CD14-positive monocyte (primary cell): ENCODE data around the gene PKD1. TPM values are rescaled to one million over a fixed set of nuclear protein-coding genes. Genes with fewer than 3 reads are reported as not detected.
"Not testable (repeated sequence)": the region's sequence is repeated elsewhere in the genome, so short reads cannot be mapped to it uniquely, and the experiment has no call there.

Experiments
- DNase-seq, 3 donors: peaks; one replicate each; pipeline ENCODE4 v3.0.0-alpha.2; 2011 to 2022
- H2AFZ ChIP-seq: 2 replicates; pipeline ENCODE4 v1.6.0; 2012; ENCODE audit warnings: mild to moderate bottlenecking, low read depth, low read length, inconsistent platforms; ENCODE audit not compliant: insufficient read depth, poor library complexity, severe bottlenecking
- H3K27ac ChIP-seq, 2 donors: 1 replicate in 1 of 2; 2 replicates in 1 of 2; pipeline ENCODE4 v1.5.1; 2012 to 2013; ENCODE audit warnings: low read length in 2 of 2, control low read depth in 1 of 2, inconsistent platforms in 1 of 2, low read depth in 1 of 2, mild to moderate bottlenecking in 1 of 2
- H3K27me3 ChIP-seq, 2 donors: one replicate each; pipeline versions ENCODE4 v1.6.0 to v1.6.1; 2011 to 2013; ENCODE audit warnings: low read length in 2 of 2; ENCODE audit not compliant: control insufficient read depth in 2 of 2, insufficient read depth in 2 of 2
- H3K36me3 ChIP-seq, 2 donors: replicated peaks in 1 of 2; 1 replicate in 1 of 2; 2 replicates in 1 of 2; pipeline versions ENCODE4 v1.5.1 to v1.6.1; 2012 to 2013; ENCODE audit warnings: low read length in 2 of 2, control low read depth in 1 of 2, inconsistent platforms in 1 of 2, mild to moderate bottlenecking in 1 of 2; ENCODE audit not compliant: insufficient read depth in 2 of 2, control insufficient read depth in 1 of 2
- H3K4me1 ChIP-seq, 2 donors: 1 replicate in 1 of 2; 2 replicates in 1 of 2; pipeline versions ENCODE4 v1.5.1 to v1.6.1; 2012 to 2013; ENCODE audit warnings: low read length in 2 of 2, control low read depth in 1 of 2, inconsistent platforms in 1 of 2, mild to moderate bottlenecking in 1 of 2, moderate library complexity in 1 of 2; ENCODE audit not compliant: insufficient read depth in 2 of 2, control insufficient read depth in 1 of 2
- H3K4me2 ChIP-seq: replicated peaks from 2 replicates; pipeline ENCODE3; 2012; ENCODE audit warnings: low read length, moderate library complexity, mild to moderate bottlenecking; ENCODE audit not compliant: poor library complexity, severe bottlenecking; ENCODE audit errors: extremely low read depth
- H3K4me3 ChIP-seq, 3 experiments: fragments of 200-600 bp in 1 of 3; sonication (generic) in 1 of 3; replicated peaks in 1 of 3; 1 replicate in 2 of 3; 2 replicates in 1 of 3; pipeline ENCODE4 v1.5.1; 2011 to 2013; ENCODE audit warnings: low read length in 3 of 3, mild to moderate bottlenecking in 3 of 3, control low read depth in 2 of 3, low read depth in 2 of 3, inconsistent platforms in 1 of 3, moderate library complexity in 1 of 3
- H3K79me2 ChIP-seq: 2 replicates; pipeline ENCODE4 v1.6.0; 2012; ENCODE audit warnings: mild to moderate bottlenecking, control low read depth, inconsistent platforms, low read length, moderate library complexity; ENCODE audit not compliant: insufficient read depth
- H3K9ac ChIP-seq: 2 replicates; pipeline ENCODE4 v1.6.0; 2017; ENCODE audit warnings: low read length, mild to moderate bottlenecking; ENCODE audit not compliant: insufficient read depth, poor library complexity, severe bottlenecking
- H3K9me3 ChIP-seq, 2 donors: replicated peaks in 1 of 2; 1 replicate in 1 of 2; 2 replicates in 1 of 2; pipeline versions ENCODE4 v1.5.1 to v1.6.1; 2012 to 2013; ENCODE audit warnings: low read length in 2 of 2, control low read depth in 1 of 2; ENCODE audit not compliant: control insufficient read depth in 1 of 2, insufficient read depth in 1 of 2
- H4K20me1 ChIP-seq: 2 replicates; pipeline ENCODE4 v1.6.0; 2012; ENCODE audit warnings: mild to moderate bottlenecking, low read length, control low read depth, moderate library complexity; ENCODE audit not compliant: insufficient read depth
- H3K27ac Mint-ChIP-seq, 7 donors: one replicate each; pipeline ENCODE4 v1.8.0; 2020; ENCODE audit warnings: mild to moderate bottlenecking in 7 of 7, mixed read lengths in 7 of 7, moderate library complexity in 6 of 7, inconsistent platforms in 2 of 7
- H3K27me3 Mint-ChIP-seq, 3 donors: one replicate each; pipeline ENCODE4 v1.8.0; 2021 to 2022; ENCODE audit warnings: low read depth in 3 of 3, mild to moderate bottlenecking in 3 of 3, mixed read lengths in 3 of 3, moderate library complexity in 3 of 3, inconsistent platforms in 1 of 3
- H3K36me3 Mint-ChIP-seq, 2 donors: one replicate each; pipeline ENCODE4 v1.8.0; 2020; ENCODE audit warnings: mixed read lengths in 2 of 2, inconsistent platforms in 1 of 2, mild to moderate bottlenecking in 1 of 2
- H3K4me1 Mint-ChIP-seq: one replicate; pipeline ENCODE4 v1.8.0; 2020; ENCODE audit warnings: mild to moderate bottlenecking, mixed read lengths
- H3K4me3 Mint-ChIP-seq, 2 donors: one replicate each; pipeline ENCODE4 v1.8.0; 2020; ENCODE audit warnings: mild to moderate bottlenecking in 2 of 2, mixed read lengths in 2 of 2, moderate library complexity in 1 of 2
- H3K9me3 Mint-ChIP-seq, 7 donors: one replicate each; pipeline ENCODE4 v1.8.0; 2020 to 2022; ENCODE audit warnings: mixed read lengths in 7 of 7, mild to moderate bottlenecking in 6 of 7, moderate library complexity in 6 of 7, inconsistent platforms in 2 of 7
- CTCF ChIP-seq: fragments of 200-600 bp; IDR thresholded peaks from one replicate; pipeline ENCODE4 v1.8.0; 2022; ENCODE audit warnings: antibody characterized with exemption, mild to moderate bottlenecking
- WGBS: methylation state at CpG from one replicate; pipeline ENCODE4 v1.1.5; 2013; ENCODE audit warnings: missing lambda C conversion rate; ENCODE audit not compliant: insufficient coverage; 5-methylcytosine and 5-hydroxymethylcytosine counted together
- intact Hi-C, 2 donors: fragments of 100-400 bp; cut with micrococcal nuclease; formaldehyde crosslinking; loops; one replicate each; pipeline versions ENCODE4 v1.15.0 to v1.15.1; 2023
- polyA plus RNA-seq, 3 donors: library from polyadenylated mRNA; depleted of rRNA in 1 of 3; unstranded in 2 of 3; stranded (reverse) in 1 of 3; fragments of 300-500 nt in 2 of 3; fragments of >200 nt in 1 of 3; fragmentation: Illumina TruSeq in 2 of 3; gene quantifications; 1 replicate in 2 of 3; 2 replicates in 1 of 3; pipeline ENCODE4 v1.2.3, GENCODE V29; 2012 to 2021

PKD1 gene
- polyA plus RNA-seq, 3 donors: 0.22 to 53.8 (median 1.6) TPM

GRCh38 chr16:2115591-2115973 lies 20.1 kb downstream of the PKD1 start:
- Histone ChIP-seq H2AFZ (no peak overlapping the region), H3K4me1 (no peaks in the 10 kb centered on the region), H3K36me3 (peaks cover 10 to 16% of the 10 kb centered on the region in 2 donors), H3K9ac (no peak overlapping the region), H3K9me3 (no peaks in the 10 kb centered on the region), H3K4me2 (no peak overlapping the region), H3K79me2 (no peaks in the 10 kb centered on the region), H3K27ac (no peak overlapping the region), H3K4me3 (no peak overlapping the region), H4K20me1 (no peaks in the 10 kb centered on the region), H3K27me3 (no peaks in the 10 kb centered on the region)
- intact Hi-C loops: no loop called here
- no peaks in the 10 kb centered on the region for H3K4me1 Mint-ChIP-seq
- H3K27me3 Mint-ChIP-seq: peaks cover 0 to 3% (median 0%) of the 10 kb centered on the region in 3 donors
- WGBS: 100% methylated on average over 1 of the region's 13 CpGs
- H3K36me3 Mint-ChIP-seq: peaks cover 13 to 27% of the 10 kb centered on the region in 2 donors
- no peak overlapping the region for H3K4me3 Mint-ChIP-seq
- TF ChIP-seq CTCF: no peak
- H3K27ac Mint-ChIP-seq: no peak overlapping the region
- H3K9me3 Mint-ChIP-seq: no peaks in the 10 kb centered on the region
- DNase-seq: no peak

- H2AFZ ChIP-seq, H3K4me2 ChIP-seq, DNase-seq, intact Hi-C loops, H3K9me3 Mint-ChIP-seq, H3K27me3 ChIP-seq, H3K27me3 Mint-ChIP-seq, H3K27ac ChIP-seq, H3K9me3 ChIP-seq, H3K79me2 ChIP-seq, H4K20me1 ChIP-seq, H3K4me1 Mint-ChIP-seq, H3K4me3 ChIP-seq, H3K9ac ChIP-seq, H3K4me3 Mint-ChIP-seq, H3K4me1 ChIP-seq: not testable (repeated sequence)
- peaks cover 16% of the 10 kb centered on the region in 2 donors for H3K36me3 ChIP-seq
- Mint-ChIP-seq H3K27ac (peak overlapping the region in 1 of 7 donors; percentile 54), H3K36me3 (peaks cover 17 to 30% of the 10 kb centered on the region in 2 donors)
- WGBS: 91% methylated on average over 8 of the region's 34 CpGs
These were observed 20.7 kb downstream of the PKD1 start for GRCh38 chr16:2114885-2115590.

GRCh38 chr16:2114225-2114624 lies 21.5 kb downstream of the PKD1 start:
- H3K9me3 ChIP-seq, H2AFZ ChIP-seq, intact Hi-C loops, H3K27ac Mint-ChIP-seq, H3K4me3 Mint-ChIP-seq, H3K27me3 Mint-ChIP-seq, H3K4me3 ChIP-seq, H3K79me2 ChIP-seq, H3K9ac ChIP-seq, H3K4me1 ChIP-seq, H3K27ac ChIP-seq, H3K4me1 Mint-ChIP-seq, H3K27me3 ChIP-seq, H4K20me1 ChIP-seq, DNase-seq, H3K9me3 Mint-ChIP-seq, H3K4me2 ChIP-seq: not testable (repeated sequence)
- H3K36me3 ChIP-seq: peaks cover 16 to 18% of the 10 kb centered on the region in 2 donors
- H3K36me3 Mint-ChIP-seq: peaks cover 20 to 37% of the 10 kb centered on the region in 2 donors
- 97% methylated on average over 23 of the region's 26 CpGs for WGBS

- intact Hi-C loops, H3K4me1 Mint-ChIP-seq, H3K79me2 ChIP-seq, H3K9me3 ChIP-seq, H3K4me2 ChIP-seq, H3K9me3 Mint-ChIP-seq, H3K27me3 Mint-ChIP-seq, H2AFZ ChIP-seq, H3K9ac ChIP-seq, H3K4me1 ChIP-seq, H4K20me1 ChIP-seq, DNase-seq, H3K4me3 ChIP-seq, H3K27ac ChIP-seq, H3K27ac Mint-ChIP-seq, H3K27me3 ChIP-seq, H3K4me3 Mint-ChIP-seq: not testable (repeated sequence)
- peaks cover 16 to 21% of the 10 kb centered on the region in 2 donors for H3K36me3 ChIP-seq
- 96% methylated on average over 21 of the region's 30 CpGs for WGBS
- peaks cover 20 to 44% of the 10 kb centered on the region in 2 donors for H3K36me3 Mint-ChIP-seq
These were observed 23.1 kb downstream of the PKD1 start for GRCh38 chr16:2112539-2113106.
